Measurements from ENCODE around the gene ATG13.
"Not testable (repeated sequence)": the region's sequence is repeated elsewhere in the genome, so short reads cannot be mapped to it uniquely, and the experiment has no call there.

ATG13 gene

DNA sequence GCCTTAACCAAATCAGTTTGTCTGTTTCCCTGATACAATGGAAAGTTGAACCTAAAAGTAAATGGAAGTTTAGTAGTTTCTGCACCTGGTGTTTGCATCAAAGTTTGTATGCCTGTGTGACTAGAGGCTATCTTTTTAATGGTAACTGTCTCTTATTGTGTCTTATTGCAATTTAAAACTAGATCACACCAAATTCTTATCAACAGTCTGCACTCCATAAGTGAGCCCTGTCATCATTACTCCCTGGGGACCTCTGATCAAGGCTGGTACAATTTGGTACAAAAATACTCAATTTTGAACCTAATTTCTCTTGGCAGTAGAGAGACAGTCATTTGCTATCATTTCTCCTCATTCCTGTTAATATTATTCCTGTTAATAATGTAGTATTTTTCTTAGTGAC is 45.0 kb downstream of the ATG13 start:
- no peak overlapping the region for H3K27ac ChIP-seq (ENCODE audit: low read depth, low read length)
- H3K4me3 ChIP-seq (ENCODE audit: low read length) = no peak overlapping the region
- H3K9ac ChIP-seq (ENCODE audit: low read length) = no peak overlapping the region
- H3K4me1 ChIP-seq (ENCODE audit: control insufficient read depth, insufficient read depth, low read length) = no peaks in the 10 kb centered on the region
- peaks cover 33% of the 10 kb centered on the region for H3K36me3 ChIP-seq (ENCODE audit: control insufficient read depth, insufficient read depth, low read length)
- H3K27me3 ChIP-seq (ENCODE audit: control insufficient read depth, insufficient read depth, low read length) = no peaks in the 10 kb centered on the region

DNA sequence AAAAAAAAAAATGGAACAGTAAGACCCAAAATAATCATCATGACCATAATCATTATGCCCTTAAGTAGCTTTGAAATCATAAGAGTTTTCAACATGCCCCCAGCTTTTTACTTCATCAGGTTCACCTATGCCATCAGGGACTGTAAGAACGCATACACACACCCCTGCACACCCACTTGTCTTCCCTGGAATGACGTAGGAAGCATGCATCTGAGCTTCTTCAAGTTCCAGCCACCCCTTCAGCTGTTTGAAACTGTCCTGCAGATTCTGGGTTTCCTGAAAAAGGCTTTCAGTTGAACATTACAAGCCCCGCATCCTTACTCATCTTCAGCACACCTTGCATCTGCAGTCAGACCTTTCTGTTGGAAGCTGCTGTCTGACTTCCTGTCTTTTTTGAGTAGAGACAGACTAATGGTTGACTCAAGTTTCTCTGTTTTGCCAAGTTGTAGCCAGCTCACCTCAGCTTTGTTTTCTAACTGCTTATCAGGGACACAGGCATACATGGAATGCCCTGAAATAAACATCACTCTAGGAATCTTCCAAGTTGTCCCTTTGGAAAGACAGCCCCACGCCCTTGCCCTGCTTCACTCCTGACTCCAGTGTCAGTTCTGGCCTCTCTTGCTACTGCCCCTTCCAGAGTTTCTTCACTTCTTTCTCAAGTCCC is 46.1 kb downstream of the ATG13 start:
- H3K4me3 ChIP-seq (ENCODE audit: low read length) = no peak overlapping the region
- no peak overlapping the region for H3K27ac ChIP-seq (ENCODE audit: low read depth, low read length)
- H3K27me3 ChIP-seq (ENCODE audit: control insufficient read depth, insufficient read depth, low read length) = no peaks in the 10 kb centered on the region
- H3K36me3 ChIP-seq (ENCODE audit: control insufficient read depth, insufficient read depth, low read length) = peaks cover 33% of the 10 kb centered on the region
- no peaks in the 10 kb centered on the region for H3K4me1 ChIP-seq (ENCODE audit: control insufficient read depth, insufficient read depth, low read length)
- no peak overlapping the region for H3K9ac ChIP-seq (ENCODE audit: low read length)

DNA sequence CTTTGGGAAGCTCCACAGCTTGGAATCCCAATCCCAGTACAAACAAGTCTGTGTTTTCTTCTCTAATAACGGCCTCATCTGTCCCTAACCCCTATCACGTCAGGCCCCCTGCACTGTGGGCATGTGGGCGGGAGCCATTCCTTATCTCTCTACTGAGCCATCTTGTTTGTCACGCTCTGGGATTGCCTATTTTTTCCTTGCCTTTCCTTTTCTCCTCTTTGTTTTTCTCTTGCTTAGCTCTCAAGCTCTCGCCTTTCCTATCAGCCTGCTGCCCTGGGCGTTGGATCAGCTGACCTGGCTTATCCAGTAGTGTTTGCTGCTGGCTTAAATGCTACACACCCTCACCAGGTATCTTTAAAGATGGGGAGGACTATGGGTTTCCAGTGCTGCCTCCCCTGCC is 47.3 kb downstream of the ATG13 start:
- Histone ChIP-seq H3K36me3 (ENCODE audit: control insufficient read depth, insufficient read depth, low read length) (peaks cover 39% of the 10 kb centered on the region), H3K4me1 (ENCODE audit: control insufficient read depth, insufficient read depth, low read length) (no peaks in the 10 kb centered on the region), H3K4me3 (ENCODE audit: low read length) (no peak overlapping the region), H3K27me3 (ENCODE audit: control insufficient read depth, insufficient read depth, low read length) (no peaks in the 10 kb centered on the region), H3K27ac (ENCODE audit: low read depth, low read length) (no peak overlapping the region), H3K9ac (ENCODE audit: low read length) (no peak overlapping the region)

DNA sequence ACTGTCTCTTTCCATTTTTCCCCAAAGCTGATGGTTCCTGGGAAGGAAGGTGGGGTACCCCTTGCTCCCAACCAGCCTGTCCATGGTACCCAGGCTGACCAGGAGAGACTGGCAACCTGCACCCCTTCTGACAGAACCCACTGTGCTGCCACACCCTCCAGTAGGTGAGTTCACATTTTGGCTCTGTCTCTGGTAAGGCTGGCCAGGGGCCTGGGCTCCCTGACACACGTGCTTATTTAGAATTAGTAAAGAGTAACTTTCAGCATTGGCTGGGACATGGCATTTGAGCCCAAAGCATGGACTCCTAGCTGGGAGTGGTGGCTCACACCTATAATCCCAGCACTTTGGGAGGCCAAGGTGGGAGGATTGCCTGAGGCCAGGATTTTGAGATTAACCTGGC is 48.0 kb downstream of the ATG13 start:
- Histone ChIP-seq H3K4me3 (ENCODE audit: low read length) (no peak overlapping the region), H3K9ac (ENCODE audit: low read length) (no peak overlapping the region), H3K27me3 (ENCODE audit: control insufficient read depth, insufficient read depth, low read length) (no peaks in the 10 kb centered on the region), H3K27ac (ENCODE audit: low read depth, low read length) (no peak overlapping the region), H3K4me1 (ENCODE audit: control insufficient read depth, insufficient read depth, low read length) (no peaks in the 10 kb centered on the region), H3K36me3 (ENCODE audit: control insufficient read depth, insufficient read depth, low read length) (peaks cover 38% of the 10 kb centered on the region)

DNA sequence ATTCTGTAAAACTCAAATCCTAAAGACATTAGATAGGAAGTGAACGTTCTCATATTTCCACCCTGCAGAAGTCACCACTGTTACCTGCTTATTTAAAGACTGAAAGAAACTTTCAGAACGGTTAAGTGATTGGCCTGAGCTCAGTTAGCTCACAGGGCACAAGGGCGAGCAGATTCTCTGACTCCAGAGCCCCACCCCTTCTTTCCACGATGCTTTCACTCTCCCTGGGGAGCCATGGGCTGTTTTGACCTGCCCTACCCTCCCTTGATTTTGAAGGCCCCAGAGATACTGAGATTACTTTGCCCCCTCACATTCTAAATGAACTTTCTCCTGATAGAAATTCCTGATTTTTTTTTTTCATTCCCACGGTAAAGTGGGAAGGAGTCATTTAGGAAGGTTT is 49.2 kb downstream of the ATG13 start:
- Histone ChIP-seq H3K27me3 (ENCODE audit: control insufficient read depth, insufficient read depth, low read length) (no peaks in the 10 kb centered on the region), H3K4me3 (ENCODE audit: low read length) (no peak overlapping the region), H3K36me3 (ENCODE audit: control insufficient read depth, insufficient read depth, low read length) (peaks cover 44% of the 10 kb centered on the region), H3K27ac (ENCODE audit: low read depth, low read length) (no peak overlapping the region), H3K4me1 (ENCODE audit: control insufficient read depth, insufficient read depth, low read length) (no peaks in the 10 kb centered on the region), H3K9ac (ENCODE audit: low read length) (no peak overlapping the region)

DNA sequence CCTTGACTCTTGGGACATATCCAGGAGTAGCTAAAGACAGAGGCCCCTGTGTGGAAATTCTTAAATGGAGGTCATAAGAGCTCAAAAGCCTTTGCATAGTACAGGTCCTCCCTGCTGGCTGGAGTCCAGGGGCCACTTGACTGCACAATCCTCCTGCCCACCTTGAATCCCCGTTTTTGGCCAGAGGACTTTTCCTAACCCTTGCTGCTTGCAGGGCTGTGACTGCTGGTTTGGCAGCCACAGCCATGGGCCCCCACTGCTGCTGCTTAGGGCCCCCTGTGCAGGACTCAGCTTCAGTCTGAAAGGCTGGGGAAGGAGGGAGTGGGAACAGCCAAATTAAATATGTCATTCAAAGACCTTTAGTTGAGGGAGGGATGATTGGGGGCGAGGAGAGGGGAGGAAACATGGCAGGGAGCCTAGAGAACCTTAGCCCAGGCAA is 49.7 kb downstream of the ATG13 start:
- Histone ChIP-seq H3K9ac (ENCODE audit: low read length) (no peak overlapping the region), H3K36me3 (ENCODE audit: control insufficient read depth, insufficient read depth, low read length) (peaks cover 42% of the 10 kb centered on the region), H3K4me1 (ENCODE audit: control insufficient read depth, insufficient read depth, low read length) (no peaks in the 10 kb centered on the region), H3K4me3 (ENCODE audit: low read length) (no peak overlapping the region), H3K27ac (ENCODE audit: low read depth, low read length) (no peak overlapping the region), H3K27me3 (ENCODE audit: control insufficient read depth, insufficient read depth, low read length) (no peaks in the 10 kb centered on the region)

DNA sequence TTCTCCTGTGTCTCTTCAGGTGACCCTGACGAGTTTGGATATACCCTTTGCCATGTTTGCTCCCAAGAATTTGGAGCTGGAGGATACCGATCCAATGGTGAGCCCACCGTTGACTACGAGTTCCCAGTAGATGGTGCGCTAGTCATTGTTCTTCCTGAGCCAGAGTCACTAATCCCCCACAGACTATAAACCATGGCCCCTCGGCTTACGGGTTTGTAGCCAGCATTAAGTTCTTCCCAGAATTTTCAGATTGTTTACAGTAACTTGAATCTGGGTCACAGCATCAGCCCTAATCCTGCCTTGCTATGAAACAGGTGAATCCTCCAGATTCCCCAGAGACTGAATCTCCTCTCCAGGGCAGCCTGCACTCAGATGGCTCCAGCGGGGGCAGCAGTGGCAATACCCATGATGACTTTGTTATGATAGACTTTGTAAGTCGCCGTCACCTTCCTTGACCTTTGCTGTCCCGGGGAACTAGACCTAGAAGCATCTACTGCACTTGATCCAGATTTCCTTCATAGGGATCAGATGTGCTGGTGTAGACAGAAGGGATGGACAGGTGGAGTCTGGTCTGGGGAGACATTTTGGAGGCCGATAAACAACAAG is 51.2 kb downstream of the ATG13 start:
- Histone ChIP-seq H3K36me3 (ENCODE audit: control insufficient read depth, insufficient read depth, low read length) (peaks cover 43% of the 10 kb centered on the region), H3K27me3 (ENCODE audit: control insufficient read depth, insufficient read depth, low read length) (no peaks in the 10 kb centered on the region), H3K4me3 (ENCODE audit: low read length) (no peak overlapping the region), H3K9ac (ENCODE audit: low read length) (no peak overlapping the region), H3K4me1 (ENCODE audit: control insufficient read depth, insufficient read depth, low read length) (no peaks in the 10 kb centered on the region), H3K27ac (ENCODE audit: low read depth, low read length) (no peak overlapping the region)

DNA sequence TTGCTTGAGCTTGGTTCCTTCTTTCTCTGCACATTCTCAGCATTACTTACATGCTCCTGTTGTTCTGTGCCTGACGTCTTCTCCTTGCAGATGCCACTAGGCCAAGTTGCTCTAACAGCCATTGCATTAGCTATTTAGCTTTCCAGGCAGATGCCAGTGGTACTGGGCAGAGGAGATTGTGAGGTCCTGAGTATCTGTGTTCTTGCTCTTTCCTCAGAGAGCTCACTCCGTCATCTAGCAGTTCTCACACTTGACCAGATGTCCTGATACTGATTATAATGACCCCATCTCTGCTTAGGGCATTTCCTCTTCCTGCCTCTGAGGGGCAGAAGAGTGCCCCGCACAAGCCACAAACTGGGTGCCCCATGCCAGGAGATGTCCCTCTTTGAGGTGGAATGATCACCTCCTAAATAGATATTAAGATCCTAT is 52.4 kb downstream of the ATG13 start:
- no peaks in the 10 kb centered on the region for H3K4me1 ChIP-seq (ENCODE audit: control insufficient read depth, insufficient read depth, low read length)
- H3K4me3 ChIP-seq (ENCODE audit: low read length) = no peak overlapping the region
- H3K36me3 ChIP-seq (ENCODE audit: control insufficient read depth, insufficient read depth, low read length) = peaks cover 41% of the 10 kb centered on the region
- H3K27ac ChIP-seq (ENCODE audit: low read depth, low read length) = no peak overlapping the region
- H3K27me3 ChIP-seq (ENCODE audit: control insufficient read depth, insufficient read depth, low read length) = no peaks in the 10 kb centered on the region
- no peak overlapping the region for H3K9ac ChIP-seq (ENCODE audit: low read length)

DNA sequence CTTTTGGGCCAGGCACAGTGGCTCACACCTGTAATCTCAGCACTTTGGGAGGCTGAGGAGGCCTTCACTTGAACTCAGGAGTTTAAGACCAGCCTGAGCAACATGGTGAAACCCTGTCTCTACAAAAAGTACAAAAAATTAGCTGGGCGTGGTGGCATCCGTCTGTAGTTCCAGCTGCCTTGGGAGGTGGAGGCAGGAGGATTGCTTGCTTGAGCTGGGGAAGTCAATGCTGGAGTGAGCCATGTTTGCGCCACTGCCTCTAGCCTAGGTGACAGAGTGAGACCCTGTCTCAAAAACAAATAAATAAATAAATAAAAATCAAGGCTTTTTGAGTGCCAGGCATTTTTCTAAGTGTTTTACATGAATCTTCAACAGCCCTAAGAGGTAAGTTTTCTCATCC is 53.2 kb downstream of the ATG13 start:
- not testable (repeated sequence) for H3K4me3 ChIP-seq (ENCODE audit: low read length); H3K27me3 ChIP-seq (ENCODE audit: control insufficient read depth, insufficient read depth, low read length); H3K27ac ChIP-seq (ENCODE audit: low read depth, low read length); H3K9ac ChIP-seq (ENCODE audit: low read length); H3K4me1 ChIP-seq (ENCODE audit: control insufficient read depth, insufficient read depth, low read length)
- peaks cover 34% of the 10 kb centered on the region for H3K36me3 ChIP-seq (ENCODE audit: control insufficient read depth, insufficient read depth, low read length)

DNA sequence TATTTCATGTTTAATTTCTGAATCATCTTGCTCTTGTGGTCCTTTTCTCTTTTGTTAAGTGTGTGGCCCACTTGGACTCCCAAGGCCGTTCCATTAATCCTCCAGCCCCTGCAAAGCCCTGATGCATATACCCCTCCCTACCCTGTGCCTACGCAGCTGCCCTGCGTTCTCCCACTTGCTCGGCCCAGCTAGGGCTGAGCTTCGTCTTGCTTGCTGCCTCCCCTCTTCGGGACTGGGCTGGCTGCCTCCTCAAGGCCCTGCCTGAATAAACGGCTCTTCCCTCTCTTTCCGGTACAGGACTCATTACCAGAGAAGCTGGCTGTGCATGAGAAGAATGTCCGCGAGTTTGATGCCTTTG is 54.6 kb downstream of the ATG13 start:
- Histone ChIP-seq H3K36me3 (ENCODE audit: control insufficient read depth, insufficient read depth, low read length) (peaks cover 39% of the 10 kb centered on the region), H3K27me3 (ENCODE audit: control insufficient read depth, insufficient read depth, low read length) (no peaks in the 10 kb centered on the region), H3K4me1 (ENCODE audit: control insufficient read depth, insufficient read depth, low read length) (peaks cover 12% of the 10 kb centered on the region), H3K27ac (ENCODE audit: low read depth, low read length) (no peak overlapping the region), H3K4me3 (ENCODE audit: low read length) (no peak overlapping the region), H3K9ac (ENCODE audit: low read length) (no peak overlapping the region)

DNA sequence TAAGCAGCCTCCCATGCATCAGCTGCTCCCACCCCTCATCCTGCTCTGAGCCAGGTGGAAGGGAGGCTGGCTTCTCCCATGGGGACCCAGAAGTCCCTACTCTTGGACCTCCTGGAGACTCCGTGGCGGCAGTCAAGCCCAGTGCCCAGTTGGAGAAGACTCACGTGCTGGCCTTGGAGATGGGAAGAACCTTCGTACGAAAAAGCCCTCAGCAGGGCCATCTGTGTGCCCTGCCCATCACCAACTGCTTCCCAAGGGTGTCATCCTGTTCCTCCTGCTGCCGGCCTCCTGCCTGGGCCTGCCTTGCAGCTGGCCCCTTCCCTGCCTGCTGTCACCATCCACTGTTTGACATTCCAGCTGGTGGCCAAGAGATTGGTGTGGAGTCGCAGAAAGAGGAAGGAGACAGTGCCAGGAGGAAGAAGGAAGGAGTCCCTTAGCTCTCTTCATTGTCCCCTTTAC is 55.1 kb downstream of the ATG13 start:
- Histone ChIP-seq H3K27ac (ENCODE audit: low read depth, low read length) (no peak overlapping the region), H3K36me3 (ENCODE audit: control insufficient read depth, insufficient read depth, low read length) (peaks cover 42% of the 10 kb centered on the region), H3K4me3 (ENCODE audit: low read length) (no peak overlapping the region), H3K27me3 (ENCODE audit: control insufficient read depth, insufficient read depth, low read length) (no peaks in the 10 kb centered on the region), H3K9ac (ENCODE audit: low read length) (no peak overlapping the region), H3K4me1 (ENCODE audit: control insufficient read depth, insufficient read depth, low read length) (peaks cover 12% of the 10 kb centered on the region)

DNA sequence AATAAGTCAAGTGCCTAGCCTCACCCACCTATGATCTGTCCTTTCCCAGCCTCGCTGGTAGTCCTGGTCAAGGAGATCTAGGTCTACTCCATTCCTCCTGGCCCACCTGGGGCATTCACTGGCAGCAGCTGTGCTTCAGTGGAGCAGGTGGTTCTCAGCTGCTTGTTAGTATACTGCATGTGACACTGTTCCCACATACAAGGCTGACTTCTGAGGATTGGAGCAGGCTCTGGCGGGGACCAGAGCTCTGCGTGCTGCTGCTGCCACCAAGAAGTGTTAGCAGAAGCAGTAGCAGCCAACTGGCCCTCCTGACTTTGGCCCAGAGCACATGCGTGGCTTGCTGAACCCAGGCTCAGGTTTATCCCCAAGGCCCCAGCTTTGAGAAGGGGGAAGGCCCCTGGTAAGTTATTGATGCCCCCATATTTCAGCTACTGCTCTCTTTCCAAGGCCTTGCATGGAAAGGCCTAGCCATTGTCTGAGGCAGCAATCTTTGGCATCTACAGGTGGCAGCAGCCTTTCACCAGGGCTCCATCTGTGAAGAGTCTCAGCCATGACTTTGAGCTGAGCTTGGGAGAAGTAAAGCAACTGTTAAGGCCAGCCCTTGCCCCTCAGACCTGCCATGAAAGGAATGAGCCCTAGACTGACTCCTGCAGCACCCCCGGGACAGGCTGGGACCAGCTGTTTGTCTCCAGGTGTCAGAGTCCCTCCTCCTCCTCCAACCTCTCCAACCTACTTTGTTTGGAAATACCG is 56.5 kb downstream of the ATG13 start:
- Histone ChIP-seq H3K36me3 (ENCODE audit: control insufficient read depth, insufficient read depth, low read length) (peaks cover 44% of the 10 kb centered on the region), H3K4me1 (ENCODE audit: control insufficient read depth, insufficient read depth, low read length) (peaks cover 12% of the 10 kb centered on the region), H3K9ac (ENCODE audit: low read length) (no peak overlapping the region), H3K27ac (ENCODE audit: low read depth, low read length) (peak overlapping the region; percentile 59), H3K27me3 (ENCODE audit: control insufficient read depth, insufficient read depth, low read length) (no peaks in the 10 kb centered on the region), H3K4me3 (ENCODE audit: low read length) (no peak overlapping the region)

Measured in rectal smooth muscle tissue (tissue), 1 donor.